ENCODE data around the gene GAB1.

GAB1 gene

GRCh38 chr4:143437937-143438336 lies 101.3 kb downstream of the GAB1 start:
- Histone ChIP-seq H3K36me3 (ENCODE audit: control insufficient read depth, insufficient read depth, low read length) (no peaks in the 10 kb centered on the region), H3K4me3 (ENCODE audit: low read depth, low read length) (no peak overlapping the region), H3K9ac (ENCODE audit: low read depth, low read length) (no peak overlapping the region), H3K4me1 (ENCODE audit: control insufficient read depth, insufficient read depth, low read length) (no peaks in the 10 kb centered on the region), H3K27me3 (ENCODE audit: control insufficient read depth, insufficient read depth, low read length) (no peaks in the 10 kb centered on the region), H3K9me3 (ENCODE audit: control insufficient read depth, insufficient read depth, low read length) (no peaks in the 10 kb centered on the region)

DNA sequence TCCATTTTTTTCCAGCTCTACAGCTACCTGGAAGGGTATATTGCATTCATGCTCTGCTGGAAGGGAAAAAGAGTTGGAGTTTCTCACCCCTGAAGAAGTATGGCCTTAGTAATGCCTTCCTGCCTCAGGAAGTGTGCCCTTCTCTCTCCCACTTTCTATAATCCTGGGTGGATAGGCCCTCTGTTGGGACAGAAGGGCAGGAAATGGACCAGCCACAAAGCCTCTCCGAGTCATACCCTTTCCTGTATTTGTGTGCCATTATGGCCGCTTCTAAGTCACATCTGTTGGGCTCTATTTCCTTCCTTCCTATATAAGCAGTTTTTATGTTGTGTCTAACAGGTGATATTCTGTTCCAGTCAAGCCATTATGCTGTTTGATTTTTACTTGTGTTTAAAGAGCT lies 102.0 kb downstream of the GAB1 start:
- no peak overlapping the region for H3K9ac ChIP-seq (ENCODE audit: low read depth, low read length)
- no peaks in the 10 kb centered on the region for H3K36me3 ChIP-seq (ENCODE audit: control insufficient read depth, insufficient read depth, low read length)
- H3K4me3 ChIP-seq (ENCODE audit: low read depth, low read length) = no peak overlapping the region
- H3K9me3 ChIP-seq (ENCODE audit: control insufficient read depth, insufficient read depth, low read length) = no peaks in the 10 kb centered on the region
- H3K27me3 ChIP-seq (ENCODE audit: control insufficient read depth, insufficient read depth, low read length) = no peaks in the 10 kb centered on the region
- H3K4me1 ChIP-seq (ENCODE audit: control insufficient read depth, insufficient read depth, low read length) = no peaks in the 10 kb centered on the region

GRCh38 chr4:143441109-143441508 lies 104.4 kb downstream of the GAB1 start:
- Histone ChIP-seq H3K4me1 (ENCODE audit: control insufficient read depth, insufficient read depth, low read length) (no peaks in the 10 kb centered on the region), H3K4me3 (ENCODE audit: low read depth, low read length) (no peak overlapping the region), H3K36me3 (ENCODE audit: control insufficient read depth, insufficient read depth, low read length) (no peaks in the 10 kb centered on the region), H3K27me3 (ENCODE audit: control insufficient read depth, insufficient read depth, low read length) (no peaks in the 10 kb centered on the region), H3K9ac (ENCODE audit: low read depth, low read length) (no peak overlapping the region), H3K9me3 (ENCODE audit: control insufficient read depth, insufficient read depth, low read length) (no peaks in the 10 kb centered on the region)

- H3K36me3 ChIP-seq (ENCODE audit: control insufficient read depth, insufficient read depth, low read length) = no peaks in the 10 kb centered on the region
- H3K4me1 ChIP-seq (ENCODE audit: control insufficient read depth, insufficient read depth, low read length) = no peaks in the 10 kb centered on the region
These were observed 105.0 kb downstream of the GAB1 start for GRCh38 chr4:143441678-143442077.

GRCh38 chr4:143443728-143444127 lies 107.1 kb downstream of the GAB1 start:
- Histone ChIP-seq H3K27me3 (ENCODE audit: control insufficient read depth, insufficient read depth, low read length) (no peaks in the 10 kb centered on the region), H3K9me3 (ENCODE audit: control insufficient read depth, insufficient read depth, low read length) (no peaks in the 10 kb centered on the region), H3K9ac (ENCODE audit: low read depth, low read length) (no peak overlapping the region), H3K4me1 (ENCODE audit: control insufficient read depth, insufficient read depth, low read length) (no peaks in the 10 kb centered on the region), H3K4me3 (ENCODE audit: low read depth, low read length) (no peak overlapping the region), H3K36me3 (ENCODE audit: control insufficient read depth, insufficient read depth, low read length) (no peaks in the 10 kb centered on the region)

More at GRCh38 chr4:143441678-143442077, 105.0 kb downstream of the GAB1 start:
- H3K4me3 ChIP-seq (ENCODE audit: low read depth, low read length) = no peak overlapping the region
- H3K9me3 ChIP-seq (ENCODE audit: control insufficient read depth, insufficient read depth, low read length) = no peaks in the 10 kb centered on the region
- no peaks in the 10 kb centered on the region for H3K27me3 ChIP-seq (ENCODE audit: control insufficient read depth, insufficient read depth, low read length)
- H3K9ac ChIP-seq (ENCODE audit: low read depth, low read length) = no peak overlapping the region

DNA sequence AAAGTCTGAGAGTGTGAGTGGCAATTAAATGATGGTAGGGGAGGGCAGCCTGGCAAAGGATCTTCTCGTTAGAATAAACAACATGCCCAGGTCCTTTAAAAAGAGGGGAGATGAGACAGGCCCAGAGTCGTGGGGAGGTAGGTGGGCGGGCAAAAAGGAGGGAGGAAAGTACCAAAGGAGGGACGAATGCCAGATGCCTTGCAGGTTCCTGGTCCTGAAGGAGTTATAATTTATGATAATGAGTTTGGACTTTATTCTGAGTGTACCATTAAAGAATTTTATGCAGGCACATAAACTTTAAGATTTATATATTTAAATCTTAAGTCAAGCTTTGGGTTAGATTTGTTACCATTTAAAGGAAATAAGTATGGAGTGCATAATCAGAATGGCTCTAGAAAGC lies 114.5 kb downstream of the GAB1 start:
- Histone ChIP-seq H3K36me3 (ENCODE audit: control insufficient read depth, insufficient read depth, low read length) (no peaks in the 10 kb centered on the region), H3K9me3 (ENCODE audit: control insufficient read depth, insufficient read depth, low read length) (no peaks in the 10 kb centered on the region), H3K9ac (ENCODE audit: low read depth, low read length) (no peak overlapping the region), H3K4me3 (ENCODE audit: low read depth, low read length) (no peak overlapping the region), H3K4me1 (ENCODE audit: control insufficient read depth, insufficient read depth, low read length) (peaks cover 5% of the 10 kb centered on the region), H3K27me3 (ENCODE audit: control insufficient read depth, insufficient read depth, low read length) (no peaks in the 10 kb centered on the region)

DNA sequence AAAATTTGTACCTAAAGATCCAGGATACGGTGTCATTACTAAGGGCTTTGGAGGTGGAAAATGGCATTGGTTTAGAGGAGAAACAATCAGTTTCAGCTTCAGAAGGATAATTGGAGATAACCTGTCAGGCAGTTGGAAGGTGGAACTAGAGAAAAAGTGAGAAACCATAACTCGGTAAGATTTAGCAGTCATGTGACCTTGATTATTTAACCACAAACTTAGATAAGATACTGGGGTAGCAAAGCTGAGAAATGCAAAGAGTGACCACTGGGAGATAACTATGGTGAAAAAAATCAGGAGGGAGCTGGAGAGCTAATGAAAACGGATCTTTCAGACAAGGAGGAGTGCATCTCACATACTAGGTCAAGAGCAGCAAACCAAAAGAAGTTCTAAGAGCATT lies 118.5 kb downstream of the GAB1 start:
- Histone ChIP-seq H3K4me3 (ENCODE audit: low read depth, low read length) (no peak overlapping the region), H3K27me3 (ENCODE audit: control insufficient read depth, insufficient read depth, low read length) (no peaks in the 10 kb centered on the region), H3K9ac (ENCODE audit: low read depth, low read length) (no peak overlapping the region), H3K9me3 (ENCODE audit: control insufficient read depth, insufficient read depth, low read length) (no peaks in the 10 kb centered on the region), H3K36me3 (ENCODE audit: control insufficient read depth, insufficient read depth, low read length) (no peaks in the 10 kb centered on the region), H3K4me1 (ENCODE audit: control insufficient read depth, insufficient read depth, low read length) (peaks cover 5% of the 10 kb centered on the region)

DNA sequence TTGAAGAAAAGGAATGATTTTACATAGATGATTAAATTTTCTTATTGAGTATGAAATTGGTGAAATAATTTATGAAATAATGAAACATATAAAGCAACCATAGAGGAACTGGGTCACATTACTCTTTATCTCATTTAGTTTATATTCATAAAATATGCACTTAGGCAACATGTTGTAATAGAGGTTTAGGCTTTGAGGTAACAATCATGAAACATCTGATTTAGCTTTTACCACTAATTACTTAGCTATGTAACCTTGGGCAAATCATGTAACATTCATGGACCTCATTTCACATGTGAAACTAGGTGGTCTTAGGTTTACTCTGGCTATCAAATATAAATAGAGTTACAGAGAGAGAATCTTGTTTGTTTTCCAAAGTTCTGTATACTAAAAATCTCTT lies 122.3 kb downstream of the GAB1 start:
- no peaks in the 10 kb centered on the region for H3K36me3 ChIP-seq (ENCODE audit: control insufficient read depth, insufficient read depth, low read length)
- no peak overlapping the region for H3K9ac ChIP-seq (ENCODE audit: low read depth, low read length)
- no peak overlapping the region for H3K4me3 ChIP-seq (ENCODE audit: low read depth, low read length)
- no peaks in the 10 kb centered on the region for H3K9me3 ChIP-seq (ENCODE audit: control insufficient read depth, insufficient read depth, low read length)
- H3K27me3 ChIP-seq (ENCODE audit: control insufficient read depth, insufficient read depth, low read length) = no peaks in the 10 kb centered on the region
- H3K4me1 ChIP-seq (ENCODE audit: control insufficient read depth, insufficient read depth, low read length) = peaks cover 5% of the 10 kb centered on the region

GRCh38 chr4:143473334-143474126 lies 136.9 kb downstream of the GAB1 start:
- no peaks in the 10 kb centered on the region for H3K4me1 ChIP-seq (ENCODE audit: control insufficient read depth, insufficient read depth, low read length)
- H3K9ac ChIP-seq (ENCODE audit: low read depth, low read length) = no peak overlapping the region
- no peak overlapping the region for H3K4me3 ChIP-seq (ENCODE audit: low read depth, low read length)
- no peaks in the 10 kb centered on the region for H3K36me3 ChIP-seq (ENCODE audit: control insufficient read depth, insufficient read depth, low read length)
- no peaks in the 10 kb centered on the region for H3K27me3 ChIP-seq (ENCODE audit: control insufficient read depth, insufficient read depth, low read length)
- H3K9me3 ChIP-seq (ENCODE audit: control insufficient read depth, insufficient read depth, low read length) = no peaks in the 10 kb centered on the region

GRCh38 chr4:143477487-143477886 lies 140.8 kb downstream of the GAB1 start:
- H3K9ac ChIP-seq (ENCODE audit: low read depth, low read length) = no peak overlapping the region
- no peaks in the 10 kb centered on the region for H3K4me1 ChIP-seq (ENCODE audit: control insufficient read depth, insufficient read depth, low read length)
- no peaks in the 10 kb centered on the region for H3K27me3 ChIP-seq (ENCODE audit: control insufficient read depth, insufficient read depth, low read length)
- H3K36me3 ChIP-seq (ENCODE audit: control insufficient read depth, insufficient read depth, low read length) = no peaks in the 10 kb centered on the region
- H3K9me3 ChIP-seq (ENCODE audit: control insufficient read depth, insufficient read depth, low read length) = no peaks in the 10 kb centered on the region
- H3K4me3 ChIP-seq (ENCODE audit: low read depth, low read length) = no peak overlapping the region

- Histone ChIP-seq H3K9ac (ENCODE audit: low read depth, low read length) (no peak overlapping the region), H3K4me1 (ENCODE audit: control insufficient read depth, insufficient read depth, low read length) (no peaks in the 10 kb centered on the region), H3K9me3 (ENCODE audit: control insufficient read depth, insufficient read depth, low read length) (no peaks in the 10 kb centered on the region), H3K36me3 (ENCODE audit: control insufficient read depth, insufficient read depth, low read length) (no peaks in the 10 kb centered on the region), H3K27me3 (ENCODE audit: control insufficient read depth, insufficient read depth, low read length) (no peaks in the 10 kb centered on the region), H3K4me3 (ENCODE audit: low read depth, low read length) (no peak overlapping the region)
These were observed 144.7 kb downstream of the GAB1 start for GRCh38 chr4:143481361-143481760.

GRCh38 chr4:143482840-143483239 lies 146.2 kb downstream of the GAB1 start:
- Histone ChIP-seq H3K4me1 (ENCODE audit: control insufficient read depth, insufficient read depth, low read length) (no peaks in the 10 kb centered on the region), H3K27me3 (ENCODE audit: control insufficient read depth, insufficient read depth, low read length) (no peaks in the 10 kb centered on the region), H3K9me3 (ENCODE audit: control insufficient read depth, insufficient read depth, low read length) (no peaks in the 10 kb centered on the region), H3K36me3 (ENCODE audit: control insufficient read depth, insufficient read depth, low read length) (no peaks in the 10 kb centered on the region), H3K9ac (ENCODE audit: low read depth, low read length) (no peak overlapping the region), H3K4me3 (ENCODE audit: low read depth, low read length) (no peak overlapping the region)

All from iPS-15b (cell line).